Stimulated activated CD4-positive, alpha-beta T cell treated with anti-CD3 and anti-CD28 coated beads, Interleukin-2, amount 100 ng/mL, for 48 hours (primary cell): ENCODE data around the gene TAF8.
"Not testable (repeated sequence)": the region's sequence is repeated elsewhere in the genome, so short reads cannot be mapped to it uniquely, and the experiment has no call there.

Experiments
- DNase-seq, 2 donors: peaks; one replicate each; pipeline ENCODE4 v3.0.0-alpha.2; 2020

Gene TAF8

GRCh38 chr6:42029062-42029685, 21.1 kb upstream of the TAF8 start:
- no peak for DNase-seq

DNA sequence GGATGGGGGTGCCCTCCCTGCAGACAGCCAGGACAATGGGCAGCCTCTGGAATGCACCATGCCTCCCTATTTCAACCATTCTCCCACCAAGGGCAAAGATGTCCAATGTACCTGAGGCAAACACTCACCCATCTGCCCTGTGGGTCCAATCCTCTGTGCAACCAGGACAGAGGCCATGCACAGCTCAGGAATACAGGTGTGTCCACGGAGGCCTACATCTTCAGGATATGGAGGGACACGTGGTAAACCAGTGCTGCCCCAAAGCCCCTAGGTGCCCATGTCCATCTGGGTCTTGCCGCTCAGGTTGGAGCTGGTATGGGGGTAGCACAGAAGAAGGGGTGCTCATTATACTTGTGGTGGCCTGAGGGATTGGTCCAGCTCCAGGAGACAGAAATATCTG, 20.4 kb upstream of the TAF8 start:
- no peak for DNase-seq

GRCh38 chr6:42030585-42031506, 19.5 kb upstream of the TAF8 start:
- peak in 1 of 2 donors; percentile 46 for DNase-seq

DNA sequence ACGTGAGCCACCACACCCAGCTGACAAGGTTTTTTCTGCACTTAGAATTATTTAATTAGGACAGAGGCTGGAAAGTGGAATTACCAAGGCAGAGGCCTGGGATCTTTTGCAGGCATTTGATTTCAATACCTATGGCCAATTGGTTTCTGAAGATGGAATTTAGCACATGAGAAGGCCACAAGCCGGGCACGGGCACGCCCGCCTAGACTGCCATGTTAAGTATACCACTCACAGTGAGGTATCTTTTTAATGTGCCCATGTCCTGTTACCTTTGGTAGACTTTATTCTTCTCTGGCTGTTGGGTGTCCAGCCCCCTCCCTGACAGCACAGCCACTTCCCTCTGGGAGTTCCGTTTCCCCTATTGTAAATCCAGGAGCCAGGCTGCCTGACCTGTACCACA, 18.0 kb upstream of the TAF8 start:
- no peak for DNase-seq

DNA sequence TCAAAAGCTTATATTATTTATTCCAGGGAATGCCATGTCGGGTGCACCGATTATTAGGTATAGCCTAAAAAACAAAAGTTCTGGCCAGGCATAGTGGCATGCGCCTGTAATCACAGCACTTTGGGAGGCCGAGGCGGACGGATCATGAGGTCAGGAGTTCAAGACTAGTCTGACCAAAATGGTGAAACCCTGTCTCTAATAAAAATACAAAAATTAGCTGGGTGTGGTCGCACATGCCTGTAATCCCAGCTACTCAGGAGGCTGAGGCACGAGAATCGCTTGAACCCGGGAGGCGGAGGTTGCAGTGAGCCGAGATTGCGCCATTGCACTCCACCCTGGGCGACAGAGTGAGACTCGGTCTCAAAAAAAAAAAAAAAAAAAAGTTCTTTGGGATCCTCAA, 12.7 kb upstream of the TAF8 start:
- not testable (repeated sequence) for DNase-seq

DNA sequence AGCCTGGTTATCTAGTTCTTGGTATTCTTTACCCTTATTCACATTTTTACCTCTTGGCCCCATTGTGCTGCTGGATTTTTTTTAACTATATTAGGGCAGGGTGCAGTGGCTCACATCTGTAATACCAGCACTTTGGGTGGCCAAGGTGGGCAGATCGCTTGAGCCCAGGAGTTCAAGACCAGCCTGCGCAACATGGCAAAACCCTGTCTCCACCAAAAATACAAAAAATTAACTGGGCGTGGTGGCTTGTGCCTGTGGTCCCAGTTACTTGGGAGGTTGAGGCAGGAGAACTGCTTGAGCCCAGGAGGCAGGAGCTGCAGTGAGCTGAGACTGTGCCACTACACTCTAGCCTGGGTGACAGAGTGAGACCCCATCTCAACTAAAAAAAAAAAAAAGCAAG, 12.2 kb upstream of the TAF8 start:
- DNase-seq: no peak

GRCh38 chr6:42038811-42039408, 11.4 kb upstream of the TAF8 start:
- no peak for DNase-seq

DNA sequence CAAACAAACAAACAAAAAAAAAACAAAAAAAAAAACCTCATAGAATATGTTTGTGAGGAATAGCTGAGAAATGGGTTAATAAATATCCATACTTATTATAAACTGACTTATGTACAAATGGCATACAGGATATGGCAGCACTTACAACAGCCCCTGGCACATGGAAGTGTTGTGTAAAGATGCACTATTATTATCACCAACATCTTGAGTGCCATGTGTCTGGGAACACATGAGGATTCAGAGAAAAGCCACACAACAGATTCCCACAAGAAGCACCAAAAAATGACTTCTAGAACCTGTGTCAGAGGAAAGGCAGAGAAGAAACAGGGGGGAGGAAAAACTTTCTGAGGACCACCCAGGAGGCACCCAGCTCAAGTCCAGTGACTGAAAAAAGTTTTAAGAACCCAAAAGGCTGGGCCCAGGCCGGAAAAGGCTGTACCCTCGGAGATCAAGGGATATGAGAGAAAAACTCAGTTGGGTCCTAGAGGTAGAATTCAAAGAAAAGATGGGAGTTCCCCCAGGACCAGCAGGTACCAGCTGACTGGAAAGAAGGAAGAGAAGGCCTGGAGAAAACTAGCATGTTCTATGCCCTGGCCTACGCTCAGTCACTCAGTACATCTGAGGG, 9.4 kb upstream of the TAF8 start:
- no peak for DNase-seq

GRCh38 chr6:42041481-42042053, 8.8 kb upstream of the TAF8 start:
- DNase-seq: no peak

DNA sequence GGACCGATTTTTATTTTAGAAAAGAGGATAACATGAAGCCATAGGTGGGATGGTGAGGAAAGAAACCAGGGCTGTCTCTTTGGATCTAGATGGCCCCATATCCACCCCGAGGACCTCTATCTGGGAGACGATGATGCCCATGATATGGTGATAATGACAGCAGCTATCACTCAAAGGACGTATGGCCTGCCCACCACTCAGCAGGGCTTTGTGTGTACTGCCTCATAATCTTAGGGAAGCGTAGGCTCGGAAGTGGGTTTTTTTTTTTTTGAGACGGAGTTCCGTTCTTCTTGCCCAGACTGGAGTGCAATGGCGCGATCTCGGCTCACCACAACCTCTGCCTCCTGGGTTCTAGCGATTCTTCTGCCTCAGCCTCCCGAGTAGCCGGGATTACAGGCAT, 8.2 kb upstream of the TAF8 start:
- no peak for DNase-seq

GRCh38 chr6:42043787-42044475, 6.4 kb upstream of the TAF8 start:
- DNase-seq: peak; percentile 97

DNA sequence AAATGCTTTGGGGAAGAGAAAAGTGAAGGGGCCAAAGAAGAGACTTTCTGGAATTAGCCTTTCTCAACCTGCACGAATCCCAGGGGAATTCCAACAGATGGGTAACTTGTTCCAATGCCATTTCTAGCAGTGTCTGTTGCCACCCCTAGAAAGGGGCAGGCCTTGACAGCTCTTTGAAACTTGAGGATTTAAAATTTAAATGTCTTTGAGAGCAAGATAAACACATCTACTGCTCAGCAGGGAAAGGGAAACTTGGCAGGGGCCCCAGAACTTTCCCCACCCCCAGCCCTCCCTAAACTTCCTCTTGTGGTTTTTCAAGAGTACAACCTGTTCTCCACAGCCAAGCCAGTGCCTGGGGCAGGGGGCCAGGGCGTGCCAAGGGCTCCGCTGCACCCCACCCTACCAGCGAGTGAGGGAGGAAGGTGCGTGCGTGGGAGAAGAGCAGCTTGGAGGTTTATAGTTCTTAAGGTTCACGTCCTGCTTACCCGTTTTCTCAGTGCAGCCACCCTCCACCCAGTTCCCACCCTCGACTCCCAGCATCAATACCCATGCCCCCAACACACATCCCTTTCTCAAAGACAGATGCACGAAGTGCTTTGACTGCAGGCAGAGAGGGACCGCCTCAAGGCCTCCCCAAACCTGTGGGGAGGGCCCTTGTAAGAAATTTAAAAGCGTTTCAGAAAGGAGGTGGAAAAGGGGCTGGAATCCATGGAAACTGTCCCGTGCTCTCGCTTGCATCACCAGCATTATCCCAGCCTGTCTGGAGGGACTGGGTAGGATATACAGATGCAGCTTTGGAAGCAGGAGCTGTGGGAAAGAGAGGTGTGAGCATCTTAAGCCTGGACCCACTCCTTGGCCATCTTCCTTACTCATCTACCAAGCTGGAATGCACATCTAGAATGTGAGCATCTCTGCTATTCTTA, 4.5 kb upstream of the TAF8 start:
- DNase-seq: no peak

GRCh38 chr6:42046464-42047212, 3.7 kb upstream of the TAF8 start:
- no peak for DNase-seq

DNA sequence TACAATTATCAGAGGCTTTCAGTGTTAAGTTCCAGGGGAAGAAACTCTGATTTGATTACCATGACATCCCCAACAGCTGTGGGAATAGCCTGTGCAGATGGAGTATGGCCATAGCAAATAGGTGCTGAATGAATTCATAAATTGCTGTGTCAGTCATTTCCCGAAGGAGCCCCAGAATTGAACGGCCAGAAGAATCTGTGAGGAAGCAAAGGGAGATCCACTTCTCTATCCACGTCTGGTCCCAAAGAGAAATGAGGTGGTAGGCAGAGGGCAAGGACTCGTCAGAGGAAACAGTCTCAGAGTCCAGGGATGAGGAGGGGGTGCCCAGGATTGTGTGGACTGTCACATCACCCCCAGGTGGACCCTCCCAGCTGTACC, 3.1 kb upstream of the TAF8 start:
- no peak for DNase-seq

DNA sequence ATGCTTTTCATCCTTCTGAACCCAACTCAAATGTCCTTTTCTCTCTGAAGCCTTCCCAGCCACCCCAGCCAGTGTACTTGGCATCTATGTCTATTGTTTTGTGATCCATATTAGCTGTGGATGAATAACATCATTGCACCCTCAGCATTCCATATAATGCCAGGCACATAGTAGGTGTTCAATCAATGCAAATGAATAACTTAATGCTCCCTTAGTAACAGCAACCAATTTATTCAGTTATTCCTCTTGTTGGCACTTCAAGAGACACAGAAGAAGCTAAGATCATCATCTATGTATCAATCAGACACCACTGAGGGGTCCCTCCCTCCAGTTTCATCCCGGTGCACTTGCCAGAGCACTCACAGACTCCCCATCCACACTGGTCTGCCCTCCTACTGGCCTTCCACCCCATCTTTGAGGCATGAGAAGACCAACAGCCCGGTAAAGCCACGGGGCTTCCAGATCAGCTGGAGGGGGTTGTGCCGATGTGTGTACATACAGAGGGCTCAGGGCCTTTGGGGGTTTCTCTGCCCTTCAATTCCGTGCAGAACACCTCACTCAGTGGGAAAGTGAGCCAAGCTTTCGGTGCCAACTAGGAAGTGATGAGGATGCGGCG, 2.4 kb upstream of the TAF8 start:
- DNase-seq: no peak

GRCh38 chr6:42049116-42049809, 1.1 kb upstream of the TAF8 start:
- no peak for DNase-seq

DNA sequence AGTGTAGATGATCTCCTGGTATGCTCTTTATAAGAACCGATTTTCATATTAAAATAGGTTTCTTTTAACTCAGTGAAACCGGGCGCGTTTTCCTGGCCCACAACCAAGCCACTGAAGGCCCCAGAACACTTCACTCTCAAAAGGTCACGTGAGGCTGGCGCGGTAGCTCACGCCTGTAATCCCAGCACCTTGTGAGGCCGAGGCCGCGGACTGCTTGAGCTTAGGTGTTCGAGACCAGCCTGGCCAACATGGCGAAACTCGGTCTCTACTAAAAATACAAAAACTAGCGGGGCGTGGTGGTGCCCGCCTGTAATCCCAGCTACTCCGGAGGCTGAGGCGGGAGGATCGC, 402 bp upstream of the TAF8 start:
- DNase-seq: no peak

- DNase-seq: no peak
These were observed 937 bp downstream of the TAF8 start for GRCh38 chr6:42051268-42051653.

DNA sequence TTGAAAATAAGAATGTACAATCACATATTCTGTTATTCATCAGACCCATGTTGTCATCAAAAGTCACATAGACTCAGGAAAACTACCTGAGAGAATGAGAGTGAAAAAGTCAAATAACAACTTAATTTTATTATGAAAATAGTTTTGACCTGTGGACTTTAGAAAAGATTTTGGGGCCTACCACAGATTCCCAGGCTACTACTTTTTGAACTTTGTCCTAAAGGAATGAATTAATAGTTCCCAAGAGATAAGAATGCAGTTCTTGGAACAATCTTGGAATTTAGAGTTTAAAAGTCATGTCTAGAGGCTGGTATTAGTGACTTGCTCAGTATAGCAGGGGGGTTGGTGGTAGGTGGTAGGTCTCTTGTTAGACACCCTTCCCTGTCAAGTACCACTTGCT, 3.3 kb downstream of the TAF8 start:
- no peak for DNase-seq

DNA sequence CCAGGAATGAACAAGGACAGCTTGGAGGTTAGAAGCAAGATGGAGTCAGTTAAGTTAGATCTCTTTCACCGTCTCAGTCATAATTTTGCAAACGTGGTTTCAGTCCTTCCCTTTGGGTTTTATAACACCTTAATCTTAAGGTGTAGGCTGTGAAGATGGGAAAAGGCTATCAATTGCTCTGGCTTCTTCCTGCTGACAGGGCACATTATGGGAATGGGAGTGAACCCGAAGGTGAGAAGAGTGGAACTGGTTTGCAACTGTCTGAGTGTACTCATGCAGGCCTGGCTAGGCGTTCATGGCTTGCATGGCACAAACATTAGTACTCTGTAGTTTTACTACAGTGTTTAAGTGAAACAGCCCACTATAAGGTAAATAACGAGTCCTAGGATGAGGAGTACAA, 9.4 kb downstream of the TAF8 start:
- no peak for DNase-seq
